ENCODE measurements around the gene FNDC5. TPM values are rescaled to one million over a fixed set of nuclear protein-coding genes. Genes with fewer than 3 reads are reported as not detected.

Gene FNDC5
- total and polyA plus RNA-seq, 9 of the 15 experiments (the other 6 are each of a cell fraction or from before 2014, with no cell fraction given), result 0.06 to 2.1 (median 0.22) TPM

- TF ChIP-seq E2F8 (IDR thresholded peaks at IDR 0.05; ENCODE audit: low read depth, partially characterized antibody), result no peak
- TF ChIP-seq ZBTB33 (CRISPR knock-in tag; IDR thresholded peaks at IDR 0.05), result peak; percentile 97
- no peak for TF ChIP-seq ZNF445 (CRISPR knock-in tag; IDR thresholded peaks at IDR 0.05; ENCODE audit: low read depth)
- no peak for TF ChIP-seq HNRNPLL (IDR thresholded peaks at IDR 0.05; ENCODE audit: low read depth, low read length, poor library complexity, severe bottlenecking)
- peak; percentile 99 for TF ChIP-seq FOXP4 (CRISPR knock-in tag; IDR thresholded peaks at IDR 0.05; ENCODE audit: borderline replicate concordance)
- no peak for TF ChIP-seq ELF1 (tag; IDR thresholded peaks at IDR 0.05)
- TF ChIP-seq ZNF143 (CRISPR knock-in tag; IDR thresholded peaks at IDR 0.05), result peak; percentile 62; the same call in 1 of the 2 replicates
- TF ChIP-seq MTA3 (IDR thresholded peaks at IDR 0.05; ENCODE audit: borderline replicate concordance), result no peak
- no peak for TF ChIP-seq NCOR1 (IDR thresholded peaks at IDR 0.05)
- peak; percentile 57 for TF ChIP-seq PCBP1 (IDR thresholded peaks at IDR 0.05; ENCODE audit: low read depth, low read length, poor library complexity, severe bottlenecking)
- no peak for TF ChIP-seq ZNF561 (CRISPR knock-in tag; conservative IDR thresholded peaks at IDR 0.05)
- no peak for TF ChIP-seq ZNF518B (CRISPR knock-in tag; IDR thresholded peaks at IDR 0.05)
- TF ChIP-seq RBM22 (IDR thresholded peaks at IDR 0.05; ENCODE audit: low read depth, low read length, poor library complexity, severe bottlenecking), result peak; percentile 79
These were observed 15.5 kb upstream of the FNDC5 start, which contains the start of gene HPCA (continued) for GRCh38 chr1:32886004-32886827.

Measured in K562 (cell line).